ENCODE data around the gene STIMATE.

DNA sequence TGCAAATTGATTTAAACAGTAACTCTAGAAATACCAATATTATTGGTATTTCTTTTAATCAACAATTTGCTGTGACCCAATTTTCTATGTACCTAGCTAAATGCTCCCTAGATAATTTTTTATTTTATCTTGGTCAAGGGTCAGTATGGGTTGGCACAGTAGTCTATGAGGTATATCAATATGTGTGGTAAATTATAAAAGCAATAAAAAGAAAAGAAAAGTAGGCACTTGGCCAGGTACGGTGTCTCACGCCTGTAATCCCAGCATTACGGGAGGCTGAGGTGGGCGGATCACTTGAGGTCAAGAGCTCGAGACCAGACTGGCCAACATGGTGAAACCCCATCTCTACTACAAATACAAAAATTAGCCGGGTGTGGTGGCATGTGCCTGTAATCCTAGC lies 34.0 kb upstream of the STIMATE start:
- TF ChIP-seq GATA3 (IDR thresholded peaks at IDR 0.05; ENCODE audit: low read depth, low read length), result no peak
- TF ChIP-seq GATA2 (IDR thresholded peaks at IDR 0.05; ENCODE audit: low read depth, low read length), result no peak
